ENCODE data around the gene CRYBA2. TPM values are rescaled to one million over a fixed set of nuclear protein-coding genes. Genes with fewer than 3 reads are reported as not detected.

Gene CRYBA2
- total RNA-seq, 1 donor from 2014 or later, result not detected

DNA sequence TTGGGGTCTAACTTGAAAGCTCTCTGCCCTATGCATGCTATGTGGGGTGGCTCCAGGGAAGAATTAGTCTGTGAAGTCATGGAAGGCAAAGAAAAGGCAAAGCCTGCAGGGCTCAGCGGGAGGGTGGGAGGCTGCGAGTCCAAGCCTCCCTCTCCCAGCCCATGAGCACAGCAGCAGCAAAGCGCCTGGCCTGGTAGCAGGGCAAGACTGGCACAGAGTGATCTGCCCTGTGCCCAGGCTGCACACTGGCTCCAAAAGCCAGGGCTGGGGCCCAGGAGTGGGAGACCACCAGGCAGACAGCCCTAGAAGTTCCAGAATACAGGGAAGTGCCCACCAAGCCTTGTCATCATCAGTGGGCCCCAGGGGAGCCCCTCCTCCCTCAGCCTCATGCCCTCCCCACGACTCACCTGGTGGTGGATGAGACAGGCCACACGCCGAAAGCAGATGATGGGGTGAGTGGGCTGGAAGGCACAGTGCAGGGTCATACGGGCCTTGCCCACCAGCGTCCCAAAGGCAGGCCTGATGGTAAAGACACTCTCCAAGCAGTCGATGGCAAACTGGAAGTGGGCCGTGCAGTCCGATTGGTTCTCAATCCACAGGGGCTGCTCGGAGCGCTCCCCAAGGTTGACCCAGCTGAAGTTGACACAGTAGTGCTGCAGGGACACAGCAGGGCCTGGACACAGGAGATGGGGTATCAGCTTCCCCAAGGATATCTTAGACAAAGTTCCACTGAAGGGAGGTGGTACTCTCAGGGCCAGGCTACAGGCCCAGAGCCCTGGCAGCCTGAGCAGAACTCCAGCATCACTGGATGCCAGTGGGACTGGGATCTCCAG lies 36.0 kb upstream of the CRYBA2 start:
- H3K4me3 Mint-ChIP-seq, result no peak overlapping the region
- no peak for ATAC-seq (ENCODE audit: low read depth)
- no peak overlapping the region for H3K27ac Mint-ChIP-seq
- TF ChIP-seq, protein P1, sequence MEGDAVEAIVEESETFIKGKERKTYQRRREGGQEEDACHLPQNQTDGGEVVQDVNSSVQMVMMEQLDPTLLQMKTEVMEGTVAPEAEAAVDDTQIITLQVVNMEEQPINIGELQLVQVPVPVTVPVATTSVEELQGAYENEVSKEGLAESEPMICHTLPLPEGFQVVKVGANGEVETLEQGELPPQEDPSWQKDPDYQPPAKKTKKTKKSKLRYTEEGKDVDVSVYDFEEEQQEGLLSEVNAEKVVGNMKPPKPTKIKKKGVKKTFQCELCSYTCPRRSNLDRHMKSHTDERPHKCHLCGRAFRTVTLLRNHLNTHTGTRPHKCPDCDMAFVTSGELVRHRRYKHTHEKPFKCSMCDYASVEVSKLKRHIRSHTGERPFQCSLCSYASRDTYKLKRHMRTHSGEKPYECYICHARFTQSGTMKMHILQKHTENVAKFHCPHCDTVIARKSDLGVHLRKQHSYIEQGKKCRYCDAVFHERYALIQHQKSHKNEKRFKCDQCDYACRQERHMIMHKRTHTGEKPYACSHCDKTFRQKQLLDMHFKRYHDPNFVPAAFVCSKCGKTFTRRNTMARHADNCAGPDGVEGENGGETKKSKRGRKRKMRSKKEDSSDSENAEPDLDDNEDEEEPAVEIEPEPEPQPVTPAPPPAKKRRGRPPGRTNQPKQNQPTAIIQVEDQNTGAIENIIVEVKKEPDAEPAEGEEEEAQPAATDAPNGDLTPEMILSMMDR (IDR thresholded peaks at IDR 0.05), result no peak
- H3K27me3 Mint-ChIP-seq, result peaks cover 31% of the 10 kb centered on the region
- no peaks in the 10 kb centered on the region for H3K4me1 Mint-ChIP-seq
- H3K9me3 Mint-ChIP-seq, result no peaks in the 10 kb centered on the region
- intact Hi-C loops (cut with micrococcal nuclease), result loop anchor here (1.0 kb wide), 4 partner anchors 26 to 176 kb away; no protein-coding TSS in a partner anchor
- ChIA-PET CTCF (interaction anchor here (0.7 to 3.6 kb wide), 16 partner anchors 8 to 501 kb away, joined by 3 to 40 read pairs (median 3); no protein-coding TSS in a partner anchor), POLR2A (no interaction called here)
- no peaks in the 10 kb centered on the region for H3K36me3 Mint-ChIP-seq (ENCODE audit: low read depth)
- DNase-seq, result no peak

DNA sequence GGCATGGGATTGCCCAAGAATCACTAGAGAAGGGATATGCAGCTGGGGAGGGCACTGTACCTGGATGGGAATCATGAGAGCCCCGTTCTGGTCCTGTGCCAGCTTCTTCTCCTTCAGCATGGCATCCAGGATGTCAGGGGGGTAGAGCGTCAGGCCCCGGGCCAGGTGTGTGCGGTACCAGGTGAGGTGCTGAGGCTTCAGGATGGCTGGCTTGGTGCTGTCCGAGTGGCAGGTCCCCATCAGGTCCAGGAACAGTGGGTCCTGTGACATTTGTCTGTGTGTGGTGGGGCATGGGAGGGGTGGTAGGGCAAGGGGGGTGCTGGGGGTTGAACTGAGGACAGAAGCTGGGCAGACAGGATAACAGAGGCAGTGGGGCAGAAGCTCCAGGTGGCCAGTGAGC lies 34.9 kb upstream of the CRYBA2 start:
- DNase-seq, result no peak
- ATAC-seq (ENCODE audit: low read depth), result no peak
- Mint-ChIP-seq H3K36me3 (ENCODE audit: low read depth) (no peaks in the 10 kb centered on the region), H3K4me3 (no peak overlapping the region), H3K9me3 (no peaks in the 10 kb centered on the region), H3K4me1 (no peaks in the 10 kb centered on the region), H3K27ac (no peak overlapping the region), H3K27me3 (peaks cover 28% of the 10 kb centered on the region)
- TF ChIP-seq, protein P1 (IDR thresholded peaks at IDR 0.05), result no peak
- intact Hi-C loops (cut with micrococcal nuclease), result no loop called here
- CTCF ChIA-PET, result interaction anchor here (1.5 kb wide), 1 partner anchor 127 kb away, joined by 4 read pairs; no protein-coding TSS in a partner anchor
- POLR2A ChIA-PET, result no interaction called here

DNA sequence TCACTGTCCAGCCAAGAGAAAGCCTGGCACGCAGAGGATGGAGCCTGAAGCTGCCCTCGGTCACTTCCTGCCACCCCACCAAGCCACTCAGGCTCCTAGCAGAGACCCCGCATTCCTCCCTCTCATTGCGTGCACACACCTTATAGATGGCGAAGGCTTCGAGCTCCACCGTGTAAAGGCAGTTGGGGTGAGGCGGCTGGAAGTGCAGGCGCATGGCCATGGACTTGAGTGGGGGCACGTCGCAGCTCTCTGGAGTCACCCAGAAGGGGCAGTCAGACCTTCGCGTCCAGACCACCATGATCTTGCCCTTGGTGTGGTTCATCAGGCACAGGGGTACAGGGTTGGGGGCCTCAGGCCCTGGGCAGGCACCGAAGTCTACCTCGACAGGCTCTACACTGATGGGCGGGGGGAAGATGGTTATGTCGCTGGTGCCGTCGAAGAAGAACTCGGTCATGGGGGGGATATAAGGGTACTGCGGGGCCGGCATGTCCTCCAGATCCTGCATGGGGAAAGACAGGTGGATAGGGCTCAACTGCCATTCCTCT lies 34.4 kb upstream of the CRYBA2 start:
- Mint-ChIP-seq H3K9me3 (no peaks in the 10 kb centered on the region), H3K27ac (no peak overlapping the region), H3K4me1 (no peaks in the 10 kb centered on the region), H3K36me3 (ENCODE audit: low read depth) (no peaks in the 10 kb centered on the region), H3K27me3 (peaks cover 30% of the 10 kb centered on the region), H3K4me3 (no peak overlapping the region)
- DNase-seq (no peak), ATAC-seq (ENCODE audit: low read depth) (no peak)
- intact Hi-C loops (cut with micrococcal nuclease), result no loop called here
- ChIA-PET POLR2A (no interaction called here), CTCF (interaction anchor here (0.6 to 1.5 kb wide), 2 partner anchors 47 to 127 kb away, joined by 3 to 4 read pairs; no protein-coding TSS in a partner anchor)
- TF ChIP-seq, protein P1 (IDR thresholded peaks at IDR 0.05), result no peak

DNA sequence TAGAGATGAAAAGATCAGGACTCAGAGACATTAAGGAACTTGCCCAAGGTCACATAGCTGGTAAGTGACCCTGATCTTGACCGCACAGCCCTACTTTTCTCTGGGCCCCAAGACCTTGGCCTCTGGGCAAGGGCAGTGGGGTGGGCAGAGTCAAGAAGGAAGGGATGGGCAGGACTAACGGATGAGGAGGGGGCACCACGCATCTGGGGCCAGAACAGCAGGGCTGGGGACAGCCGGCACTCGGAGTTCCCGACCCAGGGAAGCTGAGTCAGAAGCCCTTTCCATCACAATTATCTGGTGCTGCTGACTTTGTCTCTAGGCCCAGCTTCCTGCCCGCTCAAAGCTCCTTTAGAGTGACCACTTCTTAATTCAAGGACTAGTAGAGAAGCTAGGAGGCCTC lies 33.7 kb upstream of the CRYBA2 start:
- Mint-ChIP-seq H3K4me1 (no peaks in the 10 kb centered on the region), H3K9me3 (no peaks in the 10 kb centered on the region), H3K36me3 (ENCODE audit: low read depth) (no peaks in the 10 kb centered on the region), H3K4me3 (no peak overlapping the region), H3K27me3 (peaks cover 26% of the 10 kb centered on the region), H3K27ac (no peak overlapping the region)
- CTCF ChIA-PET, result interaction anchor here (0.6 to 1.5 kb wide), 2 partner anchors 47 to 128 kb away, joined by 3 to 4 read pairs; no protein-coding TSS in a partner anchor
- POLR2A ChIA-PET, result no interaction called here
- no peak for ATAC-seq (ENCODE audit: low read depth)
- TF ChIP-seq, protein P1 (IDR thresholded peaks at IDR 0.05), result no peak
- DNase-seq, result no peak
- intact Hi-C loops (cut with micrococcal nuclease), result no loop called here
